Endothelial cell of umbilical vein (primary cell): ENCODE measurements around the gene RPS2. TPM values are rescaled to one million over a fixed set of nuclear protein-coding genes. Genes with fewer than 3 reads are reported as not detected.
A peak's percentile ranks its signal among the peaks of the same experiment; 100 is the strongest.

Experiments
- BruUV-seq: library from RNA; stranded (reverse); fragments of 400-500 nt; replicated peaks from 2 replicates; lab custom pipeline; 2021; lab: Mats Ljungman, UMichigan
- CTCF ChIA-PET: fragments of 300-600, 350-600 bp; sonication (Branson Sonifier 250); formaldehyde crosslinking; loops from one replicate; lab custom pipeline; 2021; ENCODE audit warnings: antibody characterized with exemption, inconsistent platforms; lab: Charles Lee
- POLR2A ChIA-PET: fragments of 300-600, 350-600 bp; sonication (Branson Sonifier 250); formaldehyde crosslinking; loops from one replicate; lab custom pipeline; 2021; ENCODE audit warnings: antibody characterized with exemption, inconsistent platforms; lab: Charles Lee
- DNase-seq: peaks from one replicate; pipeline ENCODE4 v3.0.0-alpha.2; 2011; ENCODE audit warnings: low read depth, low spot score
- FAIRE-seq: peaks from 2 replicates; lab custom pipeline; 2011; peaks lifted over from hg19 to GRCh38; lab: Jason Lieb, UNC
- H2AFZ ChIP-seq: 2 replicates; pipeline ENCODE4 v1.6.0; 2012; ENCODE audit warnings: low read depth, low read length, control low read depth, inconsistent platforms
- H3K27ac ChIP-seq: 2 replicates; pipeline ENCODE4 v1.5.1; 2011; ENCODE audit warnings: low read depth, mild to moderate bottlenecking, control low read depth, low read length, moderate library complexity; ENCODE audit not compliant: insufficient read depth
- H3K27me3 ChIP-seq, 2 experiments: 2 replicates each; pipeline versions ENCODE4 v1.6.0 to v1.6.1; 2011; ENCODE audit warnings: low read length in 2 of 2, mixed read lengths in 1 of 2; ENCODE audit not compliant: control insufficient read depth in 2 of 2, insufficient read depth in 2 of 2
- H3K36me3 ChIP-seq, 2 experiments: 2 replicates in 1 of 2; 3 replicates in 1 of 2; pipeline ENCODE4 v1.5.1; 2011; ENCODE audit warnings: low read length in 2 of 2, mild to moderate bottlenecking in 1 of 2, moderate library complexity in 1 of 2; ENCODE audit not compliant: control insufficient read depth in 2 of 2, insufficient read depth in 2 of 2; ENCODE audit errors: extremely low read depth in 1 of 2
- H3K4me1 ChIP-seq: 3 replicates; pipeline ENCODE4 v1.5.1; 2011; ENCODE audit warnings: mild to moderate bottlenecking, low read length; ENCODE audit not compliant: control insufficient read depth, insufficient read depth; ENCODE audit errors: extremely low read depth
- H3K4me2 ChIP-seq: 2 replicates; pipeline ENCODE4 v1.6.1; 2011; ENCODE audit warnings: low read length, control low read depth, mixed read lengths; ENCODE audit not compliant: insufficient read depth
- H3K4me3 ChIP-seq, 3 experiments: fragments of 200-600 bp in 1 of 3; sonication (generic), shearing (Covaris generic) in 1 of 3; replicated peaks in 1 of 3; 2 replicates each; pipeline ENCODE4 v1.5.1; 2011 to 2016; ENCODE audit warnings: control low read depth in 3 of 3, low read length in 3 of 3, mild to moderate bottlenecking in 2 of 3, inconsistent platforms in 1 of 3, low read depth in 1 of 3, moderate library complexity in 1 of 3; ENCODE audit not compliant: insufficient read depth in 1 of 3
- H3K79me2 ChIP-seq: 2 replicates; pipeline ENCODE4 v1.6.0; 2012; ENCODE audit warnings: low read length, inconsistent platforms; ENCODE audit not compliant: control insufficient read depth, insufficient read depth
- H3K9ac ChIP-seq: replicated peaks from 2 replicates; pipeline ENCODE3; 2011; ENCODE audit warnings: low read length, control low read depth; ENCODE audit not compliant: insufficient read depth; ENCODE audit errors: extremely low read depth
- H3K9me1 ChIP-seq: replicated peaks from 3 replicates; pipeline ENCODE4 v1.6.0; 2011; ENCODE audit warnings: mild to moderate bottlenecking, low read length; ENCODE audit not compliant: control insufficient read depth, insufficient read depth; ENCODE audit errors: extremely low read depth
- H3K9me3 ChIP-seq: replicated peaks from 2 replicates; pipeline ENCODE4 v1.5.1; 2012; ENCODE audit warnings: low read length, inconsistent platforms; ENCODE audit not compliant: control insufficient read depth, insufficient read depth
- H4K20me1 ChIP-seq: replicated peaks from 2 replicates; pipeline ENCODE3; 2011; ENCODE audit warnings: mild to moderate bottlenecking, low read length; ENCODE audit not compliant: control insufficient read depth, insufficient read depth; ENCODE audit errors: extremely low read depth
- CTCF ChIP-seq, 2 donors: IDR thresholded peaks; 1 replicate in 1 of 2; 2 replicates in 1 of 2; pipeline ENCODE4 v1.5.1; 2011; ENCODE audit warnings: low read length in 2 of 2, mild to moderate bottlenecking in 2 of 2, moderate library complexity in 2 of 2, control low read depth in 1 of 2, inconsistent platforms in 1 of 2, low read depth in 1 of 2; ENCODE audit not compliant: insufficient read depth in 1 of 2; ENCODE audit errors: extremely low read depth in 1 of 2
- FOS ChIP-seq: IDR thresholded peaks from 2 replicates; pipeline ENCODE4 v1.6.1; 2011; ENCODE audit warnings: mild to moderate bottlenecking, low read length, moderate library complexity, borderline replicate concordance; ENCODE audit not compliant: insufficient read depth
- GATA2 ChIP-seq: IDR thresholded peaks from 2 replicates; pipeline ENCODE4 v1.7.0; 2011; ENCODE audit warnings: low read depth, mild to moderate bottlenecking, moderate library complexity, mixed read lengths, low read length; ENCODE audit not compliant: insufficient read length, insufficient read depth
- JUN ChIP-seq: IDR thresholded peaks from 2 replicates; pipeline ENCODE4 v1.6.1; 2011; ENCODE audit warnings: borderline replicate concordance, low read depth; ENCODE audit not compliant: insufficient read length, insufficient read depth
- MAX ChIP-seq: IDR thresholded peaks from 2 replicates; pipeline ENCODE4 v1.6.1; 2011; ENCODE audit not compliant: insufficient read depth, insufficient read length
- MYC ChIP-seq: IDR thresholded peaks from one replicate; pipeline ENCODE4 v1.6.1; 2011; ENCODE audit warnings: mild to moderate bottlenecking, low read depth, low read length
- POLR2A ChIP-seq: IDR thresholded peaks from 2 replicates; pipeline ENCODE4 v1.6.1; 2012; ENCODE audit warnings: low read depth, mild to moderate bottlenecking, control low read depth, low read length
- POLR2AphosphoS5 ChIP-seq: IDR thresholded peaks from 2 replicates; pipeline ENCODE4 v1.6.1; 2012; ENCODE audit warnings: low read depth, mild to moderate bottlenecking, control low read depth, low read length, moderate library complexity; ENCODE audit not compliant: insufficient read depth
- dilution Hi-C: fragments of 300-500 bp; cut with MboI; formaldehyde crosslinking; loops from one replicate; pipeline ENCODE4 v1.15.0; 2019; ENCODE audit warnings: low sequenced_read_pairs; ENCODE audit not compliant: extremely low pct_ligation_motif_present
- intact Hi-C: fragments of 100-400 bp; cut with micrococcal nuclease; formaldehyde crosslinking; loops from one replicate; pipeline ENCODE4 v1.10.0; 2022
- polyA plus RNA-seq, 4 experiments: library from polyadenylated mRNA; depleted of rRNA in 3 of 4; stranded (reverse) in 3 of 4; unstranded in 1 of 4; fragments of >200 nt; gene quantifications; 2 replicates each; pipeline versions ENCODE4 v1.2.1 to v1.2.3, GENCODE V29; 2011 to 2012; ENCODE audit warnings: missing spikeins in 1 of 4
- total RNA-seq: library from RNA; stranded (reverse); gene quantifications from 2 replicates; pipeline ENCODE4 v1.2.3, GENCODE V29; 2021

Gene RPS2
- total and polyA plus RNA-seq, 2 donors (not counting 3 experiments of a cell fraction or from before 2014, with no cell fraction given): 2,793 to 9,021 TPM

GRCh38 chr16:1946495-1947368 is 17.9 kb downstream of the RPS2 start:
- H3K79me2 ChIP-seq: no peaks in the 10 kb centered on the region
- H3K4me3 ChIP-seq: no peak overlapping the region
- H3K4me1 ChIP-seq: peaks cover 11% of the 10 kb centered on the region
- no peaks in the 10 kb centered on the region for H3K9me1 ChIP-seq
- FAIRE-seq (no peak), DNase-seq (no peak)
- no peak overlapping the region for H3K9ac ChIP-seq
- BruUV-seq: no TSS peak
- dilution Hi-C loops (no loop called here), intact Hi-C loops (no loop called here)
- ChIA-PET POLR2A (interaction anchor here (1.7 kb wide), 1 partner anchor 18 kb away, joined by 7 read pairs; the partner anchor contains the start of gene RPS2), CTCF (interaction anchor here (0.9 to 1.8 kb wide), 4 partner anchors 14 to 194 kb away, joined by 4 to 9 read pairs (median 4); no protein-coding TSS in a partner anchor)
- no peak overlapping the region for H3K27ac ChIP-seq
- H4K20me1 ChIP-seq: no peaks in the 10 kb centered on the region
- peak in 1 of 2 donors; percentile 27 for TF ChIP-seq CTCF (IDR thresholded peaks at IDR 0.05; ENCODE audit: extremely low read depth in 1 of 2, insufficient read depth in 1 of 2, low read depth in 1 of 2, low read length in 2 of 2)
- no peak for TF ChIP-seq FOS
- TF ChIP-seq JUN: no peak
- no peak for TF ChIP-seq GATA2
- no peak for TF ChIP-seq POLR2A
- TF ChIP-seq MYC: no peak
- TF ChIP-seq MAX: no peak
- TF ChIP-seq POLR2AphosphoS5: no peak
- no peak overlapping the region for H2AFZ ChIP-seq
- no peaks in the 10 kb centered on the region for H3K27me3 ChIP-seq
- H3K9me3 ChIP-seq: no peaks in the 10 kb centered on the region
- H3K4me2 ChIP-seq: no peak overlapping the region
- H3K36me3 ChIP-seq: no peaks in the 10 kb centered on the region
